ENCODE results near the gene SEPTIN12. TPM values are rescaled to one million over a fixed set of nuclear protein-coding genes. Genes with fewer than 3 reads are reported as not detected.
A peak's percentile ranks its signal among the peaks of the same experiment; 100 is the strongest.

The SEPTIN12 gene
- total RNA-seq, 1 donor from 2014 or later, result 0.65 TPM

- peaks cover 28% of the 10 kb centered on the region for H3K4me1 Mint-ChIP-seq
- no peak for TF ChIP-seq CTCF (conservative IDR thresholded peaks at IDR 0.05)
- no peaks in the 10 kb centered on the region for H3K36me3 Mint-ChIP-seq (ENCODE audit: low read depth)
- peak within 1 kb of the TSS; percentile 64 for H3K27ac Mint-ChIP-seq (ENCODE audit: unreplicated experiment)
- peak; percentile 99 for DNase-seq (ENCODE audit: low read depth, low spot score)
- H3K27me3 Mint-ChIP-seq (ENCODE audit: low read depth), result no peaks in the 10 kb centered on the region
- H3K4me3 Mint-ChIP-seq, result peak within 1 kb of the TSS; percentile 92
- no peaks in the 10 kb centered on the region for H3K9me3 Mint-ChIP-seq
Observed at GRCh38 chr16:4766875-4767628, 21.1 kb downstream of the SEPTIN12 start, which contains the start of gene ZNF500. TSS of gene ZNF500 (minus strand) at chr16:4767162. CDS start at chr16:4765978, 1,184 bp downstream.

GRCh38 chr16:4765511-4766474, 22.4 kb downstream of the SEPTIN12 start:
- Mint-ChIP-seq H3K9me3 (no peaks in the 10 kb centered on the region), H3K27me3 (ENCODE audit: low read depth) (no peaks in the 10 kb centered on the region), H3K4me1 (peaks cover 28% of the 10 kb centered on the region), H3K36me3 (ENCODE audit: low read depth) (no peaks in the 10 kb centered on the region), H3K27ac (ENCODE audit: unreplicated experiment) (peak overlapping the region; percentile 64), H3K4me3 (peak overlapping the region; percentile 92)
- no peak for DNase-seq (ENCODE audit: low read depth, low spot score)
- no peak for TF ChIP-seq CTCF (conservative IDR thresholded peaks at IDR 0.05)

- Mint-ChIP-seq H3K27me3 (ENCODE audit: low read depth) (no peaks in the 10 kb centered on the region), H3K4me1 (peaks cover 20% of the 10 kb centered on the region), H3K9me3 (no peaks in the 10 kb centered on the region), H3K36me3 (ENCODE audit: low read depth) (no peaks in the 10 kb centered on the region), H3K27ac (ENCODE audit: unreplicated experiment) (no peak overlapping the region), H3K4me3 (peak overlapping the region; percentile 47)
- no peak for TF ChIP-seq CTCF (conservative IDR thresholded peaks at IDR 0.05)
- DNase-seq (ENCODE audit: low read depth, low spot score), result no peak
Observed at GRCh38 chr16:4763791-4764190, 24.4 kb downstream of the SEPTIN12 start.

- Mint-ChIP-seq H3K27me3 (ENCODE audit: low read depth) (no peaks in the 10 kb centered on the region), H3K27ac (ENCODE audit: unreplicated experiment) (no peak overlapping the region), H3K36me3 (ENCODE audit: low read depth) (peaks cover 3% of the 10 kb centered on the region), H3K9me3 (no peaks in the 10 kb centered on the region), H3K4me1 (peaks cover 11% of the 10 kb centered on the region), H3K4me3 (no peak overlapping the region)
- no peak for TF ChIP-seq CTCF (conservative IDR thresholded peaks at IDR 0.05)
- no peak for DNase-seq (ENCODE audit: low read depth, low spot score)
Observed at GRCh38 chr16:4762205-4762604, 25.9 kb downstream of the SEPTIN12 start.

- no peak overlapping the region for H3K27ac Mint-ChIP-seq (ENCODE audit: unreplicated experiment)
- H3K27me3 Mint-ChIP-seq (ENCODE audit: low read depth), result no peaks in the 10 kb centered on the region
- TF ChIP-seq CTCF (conservative IDR thresholded peaks at IDR 0.05), result no peak
- DNase-seq (ENCODE audit: low read depth, low spot score), result no peak
- H3K4me1 Mint-ChIP-seq, result no peaks in the 10 kb centered on the region
- H3K9me3 Mint-ChIP-seq, result peaks cover 2% of the 10 kb centered on the region
- peak overlapping the region; percentile 44 for H3K4me3 Mint-ChIP-seq
- peaks cover 9% of the 10 kb centered on the region for H3K36me3 Mint-ChIP-seq (ENCODE audit: low read depth)
Observed at GRCh38 chr16:4760221-4760910, 27.8 kb downstream of the SEPTIN12 start.
